ENCODE results near the gene BNC2.

DNA sequence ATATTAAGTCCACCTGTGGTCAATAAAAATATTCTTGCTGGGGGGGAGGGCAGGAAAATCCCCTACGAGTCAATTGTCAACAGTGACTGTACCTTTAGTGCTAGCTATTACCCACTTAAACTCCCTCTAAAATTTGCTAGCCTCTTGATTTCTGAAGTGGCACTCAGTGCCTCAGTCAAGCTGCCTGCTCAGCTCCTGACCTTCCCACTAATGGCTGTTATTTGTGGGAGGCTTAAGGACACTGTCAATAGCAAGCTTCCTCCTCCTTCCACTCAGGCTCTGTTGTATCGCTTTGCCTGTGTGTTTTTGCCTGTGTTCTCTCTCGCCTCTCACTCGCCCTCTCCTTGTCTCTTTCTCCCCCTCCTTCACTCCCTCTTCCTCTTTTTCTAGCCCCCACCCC is 140.8 kb downstream of the BNC2 start:
- no peak for TF ChIP-seq CTCF (IDR thresholded peaks at IDR 0.05)
- TF ChIP-seq EZH2phosphoT487 (IDR thresholded peaks at IDR 0.05), result no peak
- TF ChIP-seq EZH2 (IDR thresholded peaks at IDR 0.05), result no peak
